HAP-1 (cell line): Measurements from ENCODE around the gene ELMO1.

Source experiments
- DNase-seq, 2 experiments: peaks; one replicate each; pipeline ENCODE4 v3.0.0-alpha.2; 2016 to 2020; ENCODE audit warnings: low spot score in 2 of 2
- H3K27me3 ChIP-seq: fragments of 250-450 bp; sonication (Bioruptor Pico); 2 replicates; pipeline ENCODE4 v1.5.1; 2020; ENCODE audit warnings: low read depth, mild to moderate bottlenecking, moderate library complexity
- H3K36me3 ChIP-seq: fragments of 250-450 bp; sonication (Bioruptor Pico); replicated peaks from 2 replicates; pipeline ENCODE4 v1.5.1; 2020; ENCODE audit warnings: mild to moderate bottlenecking
- H3K4me1 ChIP-seq: fragments of 250-450 bp; sonication (Bioruptor Pico); 2 replicates; pipeline ENCODE4 v1.5.1; 2020; ENCODE audit warnings: mild to moderate bottlenecking
- H3K4me3 ChIP-seq: fragments of 250-450 bp; sonication (Bioruptor Pico); 2 replicates; pipeline ENCODE4 v1.5.1; 2020; ENCODE audit warnings: mild to moderate bottlenecking, moderate library complexity
- H3K9me3 ChIP-seq: fragments of 250-450 bp; sonication (Bioruptor Pico); 2 replicates; pipeline ENCODE4 v1.5.1; 2020; ENCODE audit warnings: mild to moderate bottlenecking, moderate library complexity
- in situ Hi-C: fragments of 300-500 bp; cut with MboI; formaldehyde crosslinking; loops from 3 replicates; pipeline ENCODE4 v1.14.3; 2020; ENCODE audit warnings: low sequenced_read_pairs, inconsistent platforms, mixed read lengths

ELMO1 gene

DNA sequence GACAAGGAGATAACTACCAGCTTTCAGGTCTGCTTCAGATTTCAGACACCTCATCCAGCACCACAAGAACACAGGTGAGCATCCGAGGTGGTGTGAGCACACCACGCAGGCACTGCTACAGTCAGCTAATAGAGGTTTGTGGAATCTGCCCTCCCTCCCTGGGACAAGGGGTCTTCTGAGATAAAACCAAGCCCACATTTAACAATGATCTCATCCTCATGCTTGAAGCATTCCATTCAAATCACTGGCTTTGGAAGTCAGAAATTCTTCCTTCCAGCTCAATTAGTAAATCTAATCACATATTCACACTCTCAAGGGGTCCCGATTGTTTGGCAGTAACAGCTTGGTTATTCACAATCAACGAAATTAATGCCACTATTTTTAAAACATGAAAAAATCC, 331.4 kb downstream of the ELMO1 start:
- Histone ChIP-seq H3K27me3 (no peaks in the 10 kb centered on the region), H3K4me3 (no peak overlapping the region), H3K4me1 (no peaks in the 10 kb centered on the region), H3K36me3 (no peaks in the 10 kb centered on the region), H3K9me3 (no peaks in the 10 kb centered on the region)
- in situ Hi-C loops, result no loop called here
- no peak for DNase-seq

DNA sequence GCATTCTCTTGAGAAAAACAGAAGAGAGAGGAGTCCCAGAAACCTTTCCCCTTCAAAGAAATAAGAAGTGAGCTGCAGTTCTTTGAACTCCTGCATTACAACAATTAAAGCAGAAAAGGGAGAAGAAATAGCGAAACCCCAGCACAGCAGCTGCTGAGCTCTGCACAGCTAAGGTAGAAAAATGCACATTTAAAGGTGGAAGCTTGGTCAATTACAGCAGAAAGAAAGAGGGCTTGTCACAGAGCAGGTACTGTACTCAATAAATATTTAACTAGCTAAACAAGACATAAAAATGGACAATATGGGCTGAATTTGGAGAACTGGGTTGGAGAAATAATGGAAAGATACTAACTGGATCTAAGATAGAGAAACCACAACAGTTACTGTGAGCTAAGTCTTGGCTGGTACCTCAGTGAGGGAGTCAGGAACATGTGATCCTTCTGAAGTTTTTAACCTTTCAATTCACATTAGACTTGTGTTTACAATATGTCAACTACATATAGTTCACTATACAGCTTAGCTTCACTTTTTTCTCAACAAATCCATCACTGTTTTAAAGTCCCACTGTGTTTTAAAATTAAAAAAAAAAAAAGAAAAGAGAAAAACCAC, 332.5 kb downstream of the ELMO1 start:
- H3K36me3 ChIP-seq, result no peaks in the 10 kb centered on the region
- no peak overlapping the region for H3K4me3 ChIP-seq
- H3K4me1 ChIP-seq, result no peaks in the 10 kb centered on the region
- no peaks in the 10 kb centered on the region for H3K9me3 ChIP-seq
- DNase-seq, result no peak
- H3K27me3 ChIP-seq, result no peaks in the 10 kb centered on the region
- in situ Hi-C loops, result no loop called here

DNA sequence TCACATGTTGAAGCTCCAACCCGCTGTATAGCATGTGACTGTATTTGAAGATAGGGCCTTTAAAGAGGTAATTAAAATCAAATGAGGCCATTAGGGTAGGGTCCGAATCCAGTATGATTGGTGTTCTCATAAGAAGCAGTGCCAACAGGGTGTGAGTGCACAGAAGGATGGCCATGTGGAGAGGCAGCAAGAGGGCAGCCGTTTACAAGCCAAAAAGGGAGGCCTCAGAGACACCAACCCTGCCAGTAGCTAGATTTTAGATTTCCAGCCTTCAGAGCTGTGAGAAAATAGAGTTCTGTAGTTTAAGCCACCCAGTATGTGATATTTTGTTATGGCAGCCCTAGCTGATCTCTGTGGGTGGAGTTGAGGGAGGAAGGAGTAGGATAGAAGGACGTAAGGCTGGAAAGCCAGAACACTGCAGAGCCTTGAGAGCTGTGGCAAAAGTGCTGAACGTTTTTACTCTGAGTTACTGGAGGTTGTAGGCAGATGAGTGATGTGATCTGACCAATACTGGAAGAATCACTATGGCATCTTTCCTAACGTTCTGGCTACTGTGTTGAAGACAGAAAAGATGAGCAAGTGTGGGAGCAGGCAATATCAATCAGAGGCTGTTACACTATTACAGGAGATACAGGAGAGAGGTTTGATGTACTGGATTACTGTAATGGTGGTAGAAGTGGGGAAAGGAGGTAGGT, 334.9 kb downstream of the ELMO1 start:
- H3K36me3 ChIP-seq, result no peaks in the 10 kb centered on the region
- no peaks in the 10 kb centered on the region for H3K27me3 ChIP-seq
- in situ Hi-C loops, result no loop called here
- no peaks in the 10 kb centered on the region for H3K9me3 ChIP-seq
- DNase-seq, result no peak
- H3K4me3 ChIP-seq, result no peak overlapping the region
- H3K4me1 ChIP-seq, result no peaks in the 10 kb centered on the region

DNA sequence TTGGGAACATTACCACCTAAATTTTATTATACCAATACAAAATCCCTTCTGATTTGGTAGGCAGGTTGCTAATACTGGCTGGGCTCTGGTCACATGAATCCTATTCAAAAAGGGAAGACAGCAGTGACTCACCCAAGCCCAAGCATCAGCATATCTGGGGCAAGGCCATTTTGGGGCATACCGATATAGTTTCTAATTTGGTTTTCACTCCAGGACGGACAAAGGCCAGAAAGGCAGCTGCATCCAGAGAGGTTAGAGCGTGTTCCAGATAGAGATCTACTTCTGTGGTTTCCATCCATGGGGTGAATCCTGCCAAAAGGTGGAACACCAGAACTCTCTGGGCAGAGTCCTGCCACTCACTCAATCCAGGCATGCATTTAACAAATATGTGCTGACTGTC, 335.8 kb downstream of the ELMO1 start:
- DNase-seq, result no peak
- H3K9me3 ChIP-seq, result no peaks in the 10 kb centered on the region
- H3K4me1 ChIP-seq, result no peaks in the 10 kb centered on the region
- in situ Hi-C loops, result no loop called here
- no peaks in the 10 kb centered on the region for H3K27me3 ChIP-seq
- H3K36me3 ChIP-seq, result no peaks in the 10 kb centered on the region
- no peak overlapping the region for H3K4me3 ChIP-seq

DNA sequence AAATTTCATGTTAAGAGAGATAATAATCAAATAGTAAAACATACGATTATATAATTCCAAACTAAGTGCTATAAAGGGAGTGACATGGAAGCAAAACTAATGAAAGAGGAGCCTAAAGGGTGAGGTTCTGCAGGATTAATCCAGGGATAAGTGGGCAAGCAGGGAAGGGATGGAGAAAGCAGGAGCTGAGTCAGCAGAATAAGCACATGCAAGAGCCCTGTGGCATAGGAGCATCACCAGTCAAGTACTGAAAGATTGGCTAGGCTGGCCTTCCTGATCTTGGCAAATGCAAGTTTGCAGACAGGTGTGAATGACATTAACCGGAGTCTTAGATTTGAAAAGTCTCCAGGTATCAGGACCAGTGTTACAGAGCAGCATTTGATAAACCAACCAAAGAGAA, 336.4 kb downstream of the ELMO1 start:
- H3K4me3 ChIP-seq, result no peak overlapping the region
- in situ Hi-C loops, result no loop called here
- DNase-seq, result no peak
- H3K9me3 ChIP-seq, result no peaks in the 10 kb centered on the region
- no peaks in the 10 kb centered on the region for H3K4me1 ChIP-seq
- no peaks in the 10 kb centered on the region for H3K36me3 ChIP-seq
- no peaks in the 10 kb centered on the region for H3K27me3 ChIP-seq

DNA sequence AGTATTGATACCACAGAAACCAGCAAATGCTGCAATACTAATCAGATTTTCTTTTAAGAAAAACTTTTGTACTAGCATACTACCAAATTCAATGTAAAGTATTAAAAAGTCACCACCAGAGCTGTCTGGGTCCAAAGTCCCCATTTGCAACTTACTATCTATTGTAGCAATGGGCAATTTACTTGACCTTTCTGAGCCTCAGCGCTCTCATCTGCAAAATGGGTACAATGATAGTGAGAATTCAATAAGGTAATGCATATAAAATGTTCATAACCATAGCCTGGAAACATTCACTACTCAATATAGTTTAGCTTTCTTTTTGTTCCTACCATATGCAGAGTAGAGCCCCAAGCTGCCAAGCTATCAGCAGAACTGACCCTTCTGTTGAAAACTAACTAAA, 337.2 kb downstream of the ELMO1 start:
- DNase-seq, result no peak
- in situ Hi-C loops, result no loop called here
- Histone ChIP-seq H3K36me3 (no peaks in the 10 kb centered on the region), H3K4me1 (no peaks in the 10 kb centered on the region), H3K9me3 (no peaks in the 10 kb centered on the region), H3K4me3 (no peak overlapping the region), H3K27me3 (no peaks in the 10 kb centered on the region)

DNA sequence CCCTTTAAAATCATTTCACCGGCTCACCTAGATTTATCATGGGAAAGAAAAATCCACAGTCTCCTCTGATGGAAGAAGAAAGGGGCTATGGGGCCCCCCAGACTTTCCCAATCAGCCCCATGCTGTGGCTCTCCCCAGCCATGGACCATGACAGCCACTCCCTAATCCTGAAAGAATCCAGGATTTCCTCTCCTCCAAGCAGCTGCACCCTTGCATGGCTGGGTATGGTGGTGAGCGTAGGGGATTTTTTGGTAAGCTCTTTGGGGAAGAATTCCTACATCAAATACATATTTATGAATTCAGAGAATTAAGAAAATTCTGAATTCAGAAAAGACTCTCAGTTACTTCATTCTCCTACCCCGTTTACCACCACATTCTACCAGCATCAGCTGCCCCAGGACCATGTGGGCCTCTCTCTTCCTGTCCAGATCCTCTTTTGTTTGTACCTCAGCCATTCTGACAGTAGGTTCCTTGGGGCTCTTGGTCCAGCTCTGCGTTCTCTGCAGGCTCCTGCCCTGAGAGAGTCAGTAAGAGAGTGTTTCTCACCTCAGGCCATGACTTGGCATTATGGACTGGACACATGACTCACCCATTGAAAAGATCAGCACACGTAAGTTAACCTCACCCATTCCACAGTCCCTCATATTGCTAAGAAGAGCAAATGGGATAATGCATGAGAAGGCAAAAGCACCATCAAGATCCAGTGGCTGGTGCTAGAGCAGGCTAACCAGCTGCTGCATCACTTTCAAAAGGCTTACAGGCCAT, 337.8 kb downstream of the ELMO1 start:
- Histone ChIP-seq H3K4me1 (no peaks in the 10 kb centered on the region), H3K27me3 (no peaks in the 10 kb centered on the region), H3K36me3 (no peaks in the 10 kb centered on the region), H3K9me3 (no peaks in the 10 kb centered on the region), H3K4me3 (no peak overlapping the region)
- no peak for DNase-seq
- in situ Hi-C loops, result no loop called here

DNA sequence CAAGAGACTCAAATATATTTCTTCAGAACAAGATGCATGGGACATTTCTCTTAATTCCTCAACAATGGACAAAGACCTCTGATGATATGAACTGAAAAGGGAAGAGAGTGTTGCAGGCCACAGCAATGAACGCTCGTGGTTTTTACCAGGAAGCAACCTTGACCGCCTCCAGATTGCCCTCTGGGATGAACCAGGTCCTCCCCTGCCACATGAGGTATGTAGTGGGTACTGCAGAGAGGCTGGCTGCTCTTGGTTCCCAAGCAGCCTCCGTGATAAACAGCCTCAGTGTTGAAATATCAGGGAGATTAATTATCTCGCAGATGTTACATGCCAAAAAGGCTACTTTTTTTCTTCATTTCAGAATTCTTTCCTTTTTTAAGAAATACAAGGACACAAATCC, 338.8 kb downstream of the ELMO1 start:
- in situ Hi-C loops, result no loop called here
- Histone ChIP-seq H3K36me3 (no peaks in the 10 kb centered on the region), H3K4me1 (no peaks in the 10 kb centered on the region), H3K9me3 (no peaks in the 10 kb centered on the region), H3K27me3 (no peaks in the 10 kb centered on the region), H3K4me3 (no peak overlapping the region)
- no peak for DNase-seq

DNA sequence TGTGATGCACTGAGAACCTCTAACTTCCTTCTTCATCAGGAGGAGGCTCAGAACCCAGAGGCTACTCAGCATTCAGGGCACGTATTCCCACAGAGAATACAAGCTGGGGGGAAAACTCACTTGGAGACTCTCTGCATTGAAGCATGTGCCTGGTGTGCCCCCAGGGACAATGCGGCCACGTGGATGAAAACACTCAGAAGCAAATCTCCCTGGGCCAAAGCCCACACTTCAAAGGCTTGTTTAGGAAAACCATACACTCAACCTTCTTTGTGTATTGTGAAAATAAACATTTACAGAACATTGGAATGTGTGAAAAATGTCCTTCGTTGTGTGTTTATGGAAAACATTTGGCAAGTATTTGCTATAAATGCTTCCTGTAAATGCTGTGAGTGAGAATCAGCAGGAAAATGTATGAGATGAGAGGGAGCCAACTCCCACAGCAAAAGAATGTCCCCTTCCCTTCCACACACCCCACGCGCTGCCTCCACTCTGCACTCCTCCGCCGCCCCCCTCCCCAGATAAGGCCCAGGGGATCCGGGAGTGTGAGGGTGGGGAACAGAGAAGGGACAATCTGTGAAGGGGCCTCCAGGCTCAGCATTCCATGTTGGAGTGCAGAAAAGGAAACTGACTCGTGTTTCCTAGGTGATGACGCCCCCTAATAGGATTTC, 339.5 kb downstream of the ELMO1 start:
- Histone ChIP-seq H3K27me3 (no peaks in the 10 kb centered on the region), H3K4me3 (no peak overlapping the region), H3K4me1 (no peaks in the 10 kb centered on the region), H3K9me3 (no peaks in the 10 kb centered on the region), H3K36me3 (no peaks in the 10 kb centered on the region)
- no peak for DNase-seq
- in situ Hi-C loops, result no loop called here

DNA sequence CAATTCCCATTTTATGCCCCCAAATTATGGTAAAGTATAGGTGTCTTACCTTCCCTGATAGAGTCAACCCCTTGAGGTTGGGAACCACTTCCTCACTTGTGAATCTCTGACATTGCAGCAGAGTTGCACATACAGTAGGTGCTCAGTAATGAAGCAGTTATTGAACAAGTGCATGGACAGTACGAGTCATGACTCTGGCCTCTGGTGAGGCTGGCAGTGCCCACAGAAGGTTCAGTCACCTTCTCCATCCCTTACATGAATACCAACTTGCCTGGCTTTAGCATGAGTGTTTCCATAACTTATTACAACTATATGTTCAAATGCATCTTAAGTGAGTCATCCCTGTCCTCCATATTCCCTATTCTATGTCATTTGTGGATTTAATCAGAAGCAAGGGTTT, 340.0 kb downstream of the ELMO1 start:
- Histone ChIP-seq H3K36me3 (no peaks in the 10 kb centered on the region), H3K4me1 (no peaks in the 10 kb centered on the region), H3K4me3 (no peak overlapping the region), H3K27me3 (no peaks in the 10 kb centered on the region), H3K9me3 (no peaks in the 10 kb centered on the region)
- in situ Hi-C loops, result no loop called here
- DNase-seq, result no peak

DNA sequence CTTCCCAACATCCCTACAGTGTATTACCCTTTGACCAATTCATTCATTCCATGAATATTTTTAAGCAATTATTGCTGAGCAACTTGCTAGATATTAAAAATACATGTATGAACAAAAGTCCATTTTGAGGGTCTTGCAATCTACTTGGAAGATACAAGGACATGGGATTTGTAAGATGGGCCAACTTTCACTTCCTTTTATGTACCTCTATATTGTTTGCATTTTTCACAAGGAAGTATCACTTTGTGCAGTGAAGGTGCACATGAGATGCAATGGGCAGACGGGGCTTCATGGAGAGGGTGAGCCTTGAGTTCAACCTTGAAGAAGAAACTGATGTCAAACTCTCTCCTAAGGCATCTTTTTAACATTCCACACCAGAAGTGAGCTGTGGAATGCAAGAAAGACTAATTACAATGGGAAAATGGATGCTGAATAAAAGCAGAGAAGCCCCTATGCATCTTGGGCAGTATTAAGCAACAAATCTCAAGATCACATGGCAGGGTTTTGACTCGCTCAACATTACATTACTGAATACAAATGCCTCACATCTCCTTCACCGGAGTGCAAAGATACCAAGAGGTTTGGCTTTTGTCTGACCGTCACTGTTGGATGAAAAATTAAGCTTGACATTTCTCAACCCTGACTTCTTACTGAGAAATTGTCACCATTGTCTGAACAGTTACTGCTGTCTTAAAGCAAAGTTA, 341.5 kb downstream of the ELMO1 start:
- H3K36me3 ChIP-seq, result no peaks in the 10 kb centered on the region
- H3K27me3 ChIP-seq, result no peaks in the 10 kb centered on the region
- no peaks in the 10 kb centered on the region for H3K4me1 ChIP-seq
- in situ Hi-C loops, result no loop called here
- no peak overlapping the region for H3K4me3 ChIP-seq
- H3K9me3 ChIP-seq, result no peaks in the 10 kb centered on the region
- DNase-seq, result no peak

DNA sequence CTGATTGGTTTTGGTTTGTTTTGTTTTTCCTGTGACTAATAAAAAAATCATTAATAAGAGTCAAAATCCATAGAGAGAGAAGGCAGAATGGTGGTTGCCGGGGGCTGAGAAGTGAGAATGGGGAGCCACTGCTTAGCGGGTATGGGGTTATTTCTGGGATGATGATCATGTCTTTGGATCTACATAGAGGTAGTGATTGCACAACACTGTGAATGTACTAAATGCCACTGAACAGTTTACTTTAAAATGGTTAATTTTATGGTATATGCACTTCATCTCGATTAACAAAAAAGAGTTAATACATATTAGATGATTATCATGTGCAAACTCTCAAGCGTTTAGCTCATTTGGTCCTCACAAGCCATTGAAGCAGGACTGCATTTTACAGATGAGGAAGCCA, 342.9 kb downstream of the ELMO1 start:
- DNase-seq, result no peak
- no peaks in the 10 kb centered on the region for H3K36me3 ChIP-seq
- in situ Hi-C loops, result no loop called here
- H3K27me3 ChIP-seq, result no peaks in the 10 kb centered on the region
- no peaks in the 10 kb centered on the region for H3K9me3 ChIP-seq
- H3K4me3 ChIP-seq, result no peak overlapping the region
- no peaks in the 10 kb centered on the region for H3K4me1 ChIP-seq

DNA sequence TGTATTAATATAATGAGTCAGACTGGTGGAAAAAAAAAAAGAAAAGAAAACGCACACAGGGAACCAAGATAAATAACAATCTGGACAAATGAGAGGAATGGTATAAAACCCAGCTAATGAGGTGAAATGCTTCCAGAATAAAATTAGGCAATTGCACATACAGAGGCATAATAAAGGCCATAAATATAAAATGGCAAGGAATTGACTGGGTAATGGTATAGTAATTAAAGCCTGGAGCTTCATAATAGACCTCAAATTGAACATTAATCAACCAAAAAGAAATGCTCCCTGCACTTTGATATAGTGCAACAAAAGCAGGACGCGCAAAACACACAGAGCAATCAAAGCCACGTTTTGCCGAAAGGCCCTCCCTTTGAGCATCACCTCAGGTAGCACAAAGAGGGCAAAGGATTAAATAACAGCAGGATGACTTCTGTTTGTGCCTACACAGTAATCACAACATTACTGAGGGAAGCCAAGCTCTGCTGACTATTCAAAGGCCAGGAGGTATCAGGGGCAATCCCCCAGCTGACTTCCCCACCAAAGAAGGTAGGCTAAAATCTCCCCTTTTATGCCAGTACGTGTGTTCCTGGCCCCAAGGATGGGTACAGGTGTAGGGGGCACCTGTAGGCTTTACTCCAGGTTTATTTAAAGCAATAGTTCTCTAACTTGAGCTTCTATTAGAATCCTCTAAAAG, 343.7 kb downstream of the ELMO1 start:
- in situ Hi-C loops, result no loop called here

More for the DNA sequence above, 343.7 kb downstream of the ELMO1 start:
- Histone ChIP-seq H3K4me3 (no peak overlapping the region), H3K9me3 (no peaks in the 10 kb centered on the region), H3K27me3 (no peaks in the 10 kb centered on the region), H3K4me1 (no peaks in the 10 kb centered on the region), H3K36me3 (no peaks in the 10 kb centered on the region)
- DNase-seq, result no peak
